HL-60 (cell line): ENCODE results near the gene ZNF513.

ENCODE experiments used
- CTCF ChIP-seq: IDR thresholded peaks from one replicate; pipeline ENCODE4 v1.5.1; 2011; ENCODE audit warnings: low read length, control low read depth, inconsistent platforms; ENCODE audit not compliant: insufficient read depth
- POLR2AphosphoS5 ChIP-seq: IDR thresholded peaks from 2 replicates; pipeline ENCODE4 v1.6.1; 2012; ENCODE audit warnings: low read depth
- REST ChIP-seq: IDR thresholded peaks from 2 replicates; pipeline ENCODE4 v1.6.1; 2012; ENCODE audit warnings: low read depth; ENCODE audit not compliant: insufficient replicate concordance

- TF ChIP-seq CTCF (no peak), REST (no peak), POLR2AphosphoS5 (no peak)
Observed at GRCh38 chr2:27336173-27336572, 44.4 kb downstream of the ZNF513 start.
